GM21381 (cell line): ENCODE measurements around the gene UBE2V1.
"Not testable (repeated sequence)": the region's sequence is repeated elsewhere in the genome, so short reads cannot be mapped to it uniquely, and the experiment has no call there.

Experiments used
- ATAC-seq: cut with Tn5 transposase; IDR thresholded peaks from one replicate; pipeline ENCODE4 v1.9.1; 2021; ENCODE audit warnings: mild to moderate bottlenecking, moderate library complexity; ENCODE audit not compliant: unreplicated experiment

Gene UBE2V1

DNA sequence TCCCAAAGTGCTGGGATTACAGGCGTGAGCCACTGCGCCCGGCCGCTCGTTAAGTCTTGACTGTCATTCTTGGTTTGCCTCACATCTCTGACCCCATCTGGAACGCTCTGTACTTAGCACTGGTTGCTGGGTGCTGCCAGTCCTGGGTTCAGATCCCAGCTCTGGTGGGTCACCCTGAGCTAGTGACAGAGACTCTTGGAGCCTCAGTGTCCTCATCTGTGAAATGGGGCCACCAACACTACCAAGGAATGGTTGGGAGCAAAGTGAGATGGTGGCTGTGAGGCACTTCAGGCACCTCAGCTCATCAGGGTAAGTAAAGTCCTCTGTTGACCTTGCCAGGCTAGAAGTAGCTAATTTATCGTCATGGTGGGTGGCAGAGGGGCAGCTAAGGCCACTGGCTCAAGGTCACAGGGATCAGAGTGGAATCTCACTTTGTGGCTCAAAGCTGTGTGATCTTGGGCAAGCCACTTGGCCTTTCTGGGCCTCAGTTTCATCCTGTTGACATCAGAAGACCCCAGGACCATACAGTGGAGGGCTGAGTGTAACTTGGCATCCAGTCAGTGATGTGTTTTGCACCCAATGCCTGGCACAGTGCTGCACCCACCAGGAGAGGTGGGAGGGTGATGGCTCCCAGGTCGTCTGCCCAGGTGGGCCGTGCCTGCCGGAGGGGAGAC is 46.7 kb downstream of the UBE2V1 start:
- ATAC-seq: no peak

DNA sequence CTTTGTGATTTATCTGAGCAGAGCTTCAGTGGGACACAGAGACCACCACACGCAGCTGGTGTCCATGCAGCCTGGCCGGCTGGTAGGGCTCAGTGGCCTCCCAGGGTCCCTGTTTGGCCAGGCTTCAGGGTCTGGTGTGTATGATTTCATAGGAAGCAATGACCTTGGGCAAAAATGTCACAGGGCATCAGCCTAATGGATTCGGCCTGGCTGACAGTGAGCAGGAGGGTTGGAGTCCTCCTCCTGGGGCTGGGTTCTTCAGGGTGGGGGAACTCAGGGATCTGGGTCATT is 47.7 kb downstream of the UBE2V1 start:
- no peak for ATAC-seq

DNA sequence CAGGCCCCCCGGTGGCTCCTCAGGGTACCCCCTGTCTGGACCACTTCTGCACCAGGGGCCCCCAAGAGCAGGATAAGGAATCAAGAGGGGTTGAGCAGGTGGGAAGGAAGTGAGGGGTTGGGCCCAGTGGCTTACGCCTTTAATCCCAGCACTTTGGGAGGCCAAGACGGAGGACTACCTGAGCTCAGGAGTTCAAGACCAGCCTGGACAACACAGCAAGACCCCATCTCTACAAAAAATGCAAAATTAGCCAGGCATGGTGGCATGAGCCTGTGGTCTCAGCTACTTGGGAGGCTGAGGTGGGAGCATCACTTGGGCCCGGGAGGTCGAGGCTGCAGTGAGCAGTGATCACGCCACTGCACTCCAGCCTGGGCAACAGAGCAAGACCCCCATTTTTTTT is 49.2 kb downstream of the UBE2V1 start:
- not testable (repeated sequence) for ATAC-seq

DNA sequence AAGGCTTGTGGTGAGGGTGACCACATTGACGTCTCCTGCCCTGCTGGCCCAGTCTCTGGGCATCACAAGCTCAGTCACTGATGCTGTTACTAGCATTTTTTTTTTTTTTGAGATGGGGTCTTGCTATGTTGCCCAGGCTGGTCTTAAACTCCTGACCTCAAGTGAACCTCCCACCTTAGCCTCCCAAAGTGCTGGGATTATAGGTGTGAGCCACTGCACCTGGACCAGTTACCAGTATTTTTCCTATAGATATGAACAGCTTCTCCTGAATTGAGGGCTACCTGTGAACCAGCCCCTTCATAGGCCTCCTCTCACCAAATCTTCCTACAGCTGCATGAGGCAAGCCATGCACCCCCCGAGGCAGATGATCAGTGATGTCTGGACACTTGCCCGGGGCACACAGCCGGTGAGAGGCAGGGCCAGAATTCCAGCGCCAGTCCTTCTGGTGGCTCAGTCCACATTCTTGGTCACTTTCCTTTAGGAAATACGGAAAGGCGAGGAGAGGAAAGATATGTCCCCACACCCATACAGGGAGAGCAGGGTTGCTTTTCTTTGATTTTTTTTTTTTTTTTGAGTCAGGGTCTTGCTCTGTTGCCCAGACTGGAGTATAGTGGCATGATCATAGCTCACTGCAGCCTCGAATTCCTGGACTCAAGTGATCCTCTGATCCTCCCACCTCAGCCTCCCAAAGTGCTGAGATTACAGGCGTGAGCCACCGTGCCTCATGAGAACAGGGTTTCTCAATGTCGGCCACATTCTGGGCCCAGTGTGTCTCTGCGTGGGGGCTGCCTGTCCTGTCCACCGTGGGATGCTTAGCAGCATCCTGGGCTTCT is 50.7 kb downstream of the UBE2V1 start:
- ATAC-seq: no peak

DNA sequence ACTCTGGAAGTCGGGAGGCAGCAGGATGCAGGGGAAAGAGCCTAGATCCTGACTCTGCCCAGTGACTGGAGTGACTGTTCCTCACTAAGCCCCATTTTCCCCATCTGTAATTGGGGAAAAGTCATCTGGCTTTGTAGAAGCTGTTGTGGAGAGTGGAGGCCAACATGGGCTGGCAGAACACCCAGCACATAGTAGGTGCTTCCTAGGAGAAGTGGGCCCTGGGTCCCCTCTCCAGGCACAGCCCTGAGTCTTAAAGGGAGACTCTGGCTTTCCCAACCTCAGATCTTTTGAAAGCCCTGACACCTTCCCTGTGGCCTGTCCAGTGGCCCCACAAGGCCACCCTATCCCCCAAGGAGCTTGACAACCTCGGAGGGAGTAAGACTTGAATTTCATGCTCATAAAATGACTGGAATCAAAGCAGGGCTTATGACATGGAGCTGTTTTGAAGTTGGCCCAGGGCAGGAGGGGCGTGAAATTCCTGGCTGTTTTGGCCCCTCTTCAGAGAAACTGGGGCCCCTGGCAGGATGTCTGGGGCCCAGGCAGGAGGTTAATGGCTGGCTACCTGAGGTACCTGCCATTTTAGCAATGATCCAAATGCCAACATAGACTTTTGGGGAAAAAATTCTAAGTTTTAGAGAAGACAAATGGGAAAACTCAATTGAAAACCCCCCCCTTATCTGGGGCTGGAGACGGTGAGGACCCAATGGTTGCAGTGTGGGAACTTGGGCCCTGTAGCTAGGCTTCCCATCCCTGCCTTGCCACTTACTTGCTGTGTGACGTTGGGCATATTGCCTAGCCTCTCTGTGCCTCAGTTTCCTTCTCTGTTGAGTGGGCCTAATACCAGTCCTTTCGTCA is 51.6 kb downstream of the UBE2V1 start:
- ATAC-seq: no peak

DNA sequence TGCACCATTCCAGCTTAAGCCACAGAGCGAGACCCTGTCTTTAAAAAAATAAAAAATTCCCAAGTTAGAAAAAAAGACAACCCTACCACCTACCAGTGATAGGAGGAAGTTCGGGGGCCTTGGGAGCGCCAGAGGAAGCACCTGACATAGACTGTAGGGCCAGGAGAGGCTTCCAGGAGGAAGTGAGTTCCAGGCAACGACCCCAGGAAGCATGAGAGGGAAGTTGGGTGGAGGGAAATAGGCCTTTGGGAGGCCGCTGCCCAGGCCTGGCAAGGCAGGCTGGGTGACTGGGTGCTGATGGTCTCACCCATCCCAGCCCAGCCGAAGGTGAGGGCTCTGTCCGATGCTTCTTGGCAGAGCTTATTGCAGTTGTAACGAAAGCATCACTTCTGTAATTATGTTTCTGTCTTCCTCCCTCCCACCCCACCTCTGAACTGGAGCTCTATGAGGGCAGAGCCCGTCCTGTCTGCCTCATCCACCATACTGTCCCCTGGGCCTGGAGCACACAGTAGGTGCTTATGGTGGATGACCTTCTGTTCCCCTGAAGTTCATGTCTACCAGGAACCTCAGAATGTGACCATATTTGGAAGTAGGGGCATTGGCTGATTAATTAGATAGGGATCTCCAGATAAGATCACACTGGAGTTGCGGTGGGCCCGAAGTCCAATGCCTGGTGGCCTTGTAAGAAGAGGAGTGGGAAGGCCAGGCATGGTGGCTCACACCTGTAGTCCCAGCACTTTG is 54.1 kb downstream of the UBE2V1 start:
- ATAC-seq: no peak

DNA sequence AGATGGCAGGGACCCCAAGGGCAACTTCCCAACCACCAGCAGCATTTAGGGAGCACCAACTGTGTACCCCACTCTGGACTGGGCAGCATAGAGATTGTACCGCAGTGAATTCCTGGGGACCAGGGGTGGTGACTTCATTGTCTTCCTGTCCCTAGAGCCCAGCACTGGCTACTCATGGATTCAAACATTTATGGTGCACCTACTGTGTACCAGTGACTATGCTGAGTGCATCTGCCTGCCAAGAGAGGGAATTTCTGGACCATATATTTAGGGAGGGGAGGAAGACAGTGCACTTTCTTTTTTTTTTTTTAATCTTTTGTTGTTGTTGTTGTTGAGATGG is 55.3 kb downstream of the UBE2V1 start:
- no peak for ATAC-seq

DNA sequence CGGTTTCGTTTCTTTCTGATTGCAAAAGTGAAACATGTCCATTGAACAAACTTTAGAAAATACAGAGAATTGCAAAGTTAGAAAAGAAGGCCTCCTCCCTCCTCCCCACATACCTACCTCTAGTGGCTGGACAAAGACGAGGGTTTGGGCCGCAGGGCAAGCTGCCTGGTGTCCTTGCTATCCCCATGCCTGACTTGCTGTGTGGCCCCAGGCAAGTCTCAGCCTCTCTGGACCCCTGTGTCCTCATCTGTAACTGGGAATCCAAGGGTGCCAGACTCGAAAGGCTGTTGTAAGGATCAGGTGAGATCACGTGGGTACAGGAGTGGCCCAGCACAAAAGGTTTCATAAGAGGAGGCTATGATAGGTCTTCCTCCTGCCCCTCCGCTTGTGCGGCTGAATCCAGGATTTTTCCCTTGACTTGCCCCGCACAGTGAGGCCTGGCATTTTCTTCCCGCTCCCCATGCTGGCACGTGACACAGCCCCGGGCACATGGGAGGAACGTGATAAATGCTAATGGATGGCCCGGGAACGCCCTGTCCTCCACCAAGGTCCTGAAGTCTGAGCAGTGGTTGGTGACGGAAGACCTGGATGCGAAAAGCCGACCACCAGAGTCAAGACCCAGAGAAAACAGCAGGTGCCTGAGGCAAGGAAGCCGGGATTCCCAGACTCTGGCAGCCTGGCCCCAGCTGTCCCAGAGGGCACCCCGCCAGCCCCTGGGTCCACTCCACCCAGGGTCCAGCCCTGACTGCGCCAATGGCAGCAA is 55.8 kb downstream of the UBE2V1 start:
- ATAC-seq: no peak

DNA sequence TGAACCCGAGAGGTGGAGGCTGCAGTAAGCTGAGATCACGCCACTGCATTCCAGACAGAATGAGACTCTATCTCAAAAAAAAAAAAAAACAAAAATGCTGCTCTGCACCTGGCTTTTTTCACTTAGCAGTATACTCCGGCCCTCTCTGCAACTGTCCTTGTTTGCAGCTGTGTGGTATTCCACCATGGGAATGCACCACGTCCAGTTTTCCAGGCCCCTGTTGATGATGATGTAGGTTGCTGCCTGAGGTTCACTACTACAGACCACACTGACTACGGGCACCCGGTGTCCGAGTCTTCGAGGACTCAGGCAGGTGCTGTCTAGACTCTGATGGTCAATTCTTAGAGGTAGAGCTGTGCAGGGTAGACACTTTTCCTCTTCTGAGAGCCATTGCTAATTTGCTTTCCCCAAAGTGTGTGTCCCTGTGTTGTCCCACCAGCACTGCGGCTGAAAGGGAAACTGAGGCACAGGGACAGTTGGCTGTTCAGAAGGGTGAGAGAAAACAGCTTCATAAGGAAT is 56.5 kb downstream of the UBE2V1 start:
- no peak for ATAC-seq

DNA sequence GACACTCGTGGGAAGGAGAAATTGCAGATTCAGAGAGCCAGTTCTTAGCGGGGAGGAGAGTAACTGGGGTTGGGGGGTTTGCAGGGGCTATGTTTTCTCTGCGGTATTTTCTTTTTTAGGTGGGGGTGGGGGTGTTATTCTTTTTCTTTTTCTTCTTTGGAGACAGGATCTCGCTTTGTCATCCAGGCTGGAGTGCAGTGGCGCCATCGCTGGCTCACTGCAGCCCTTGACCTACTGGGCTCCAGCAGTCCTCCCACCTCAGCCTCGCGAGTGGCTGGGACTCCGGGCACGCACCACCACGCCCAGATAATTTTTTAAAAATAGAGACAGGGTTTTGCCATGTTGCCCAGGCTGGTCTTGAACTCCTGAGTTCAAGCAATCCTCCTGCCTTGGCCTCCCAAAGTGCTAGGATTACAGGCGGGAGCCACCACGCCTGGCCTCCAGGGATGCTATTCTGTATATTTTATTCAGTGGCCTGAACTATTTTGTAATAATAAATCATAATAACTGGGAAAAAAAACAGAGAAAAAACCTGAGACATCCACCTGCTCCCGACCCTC is 57.3 kb downstream of the UBE2V1 start:
- no peak for ATAC-seq

DNA sequence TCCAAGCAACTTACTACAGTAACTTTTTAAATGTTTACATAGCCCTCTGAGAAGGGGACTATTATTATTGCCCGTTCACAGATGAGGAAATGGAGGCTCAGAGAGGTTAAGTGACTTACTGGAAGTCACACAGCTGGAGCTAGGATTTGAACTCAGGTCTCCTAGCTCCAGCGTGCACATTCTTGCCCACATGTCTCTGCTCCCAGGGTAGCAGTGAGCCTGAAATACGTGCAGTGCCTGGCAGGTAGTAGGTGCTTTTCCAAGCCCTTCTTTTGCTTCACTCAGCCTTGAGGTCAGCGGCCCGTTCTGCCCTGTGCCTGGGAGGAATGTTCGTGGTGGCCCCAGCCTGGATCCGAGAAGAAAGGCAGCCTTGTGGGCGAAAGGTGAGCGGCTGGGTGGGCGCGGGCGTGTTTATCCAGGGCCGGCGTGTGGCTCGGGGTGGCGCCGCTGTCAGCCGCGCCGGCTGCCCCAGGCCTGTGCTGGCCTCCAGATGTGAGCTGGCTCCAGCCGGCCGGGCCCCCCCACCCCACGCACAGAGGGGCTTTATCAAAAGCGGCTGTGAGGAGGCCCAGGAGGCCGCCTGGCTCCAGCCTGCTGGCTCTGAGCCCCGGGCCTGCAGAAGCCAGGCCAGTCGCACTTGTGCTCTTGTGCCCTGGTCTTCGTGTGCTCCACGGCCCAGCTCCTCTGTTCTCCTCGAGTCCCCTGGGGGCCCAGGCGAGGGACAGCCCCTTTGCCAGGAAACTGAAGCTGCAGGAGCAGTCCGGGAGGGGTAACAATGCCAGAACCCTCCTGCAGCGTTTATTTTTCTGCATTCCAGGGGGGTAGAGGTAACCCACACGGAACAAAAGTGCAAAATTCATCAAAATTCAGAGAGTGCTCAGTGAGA is 58.1 kb downstream of the UBE2V1 start:
- no peak for ATAC-seq

DNA sequence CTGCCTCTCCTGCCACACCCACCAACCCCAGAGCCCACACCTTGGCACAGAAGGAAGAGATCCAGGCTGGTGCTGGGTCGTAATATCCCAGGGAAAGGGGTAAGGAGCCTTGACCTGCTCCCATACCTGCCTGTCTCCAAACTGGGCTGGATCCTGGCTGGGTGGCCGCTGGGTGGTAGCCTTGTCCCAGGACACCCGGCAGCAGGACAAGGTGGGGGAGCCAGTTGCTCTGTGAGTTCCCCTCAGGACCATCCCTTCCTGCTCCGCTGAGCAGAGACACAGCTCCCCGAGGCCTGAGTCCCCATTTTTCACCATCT is 58.8 kb downstream of the UBE2V1 start:
- ATAC-seq: no peak

DNA sequence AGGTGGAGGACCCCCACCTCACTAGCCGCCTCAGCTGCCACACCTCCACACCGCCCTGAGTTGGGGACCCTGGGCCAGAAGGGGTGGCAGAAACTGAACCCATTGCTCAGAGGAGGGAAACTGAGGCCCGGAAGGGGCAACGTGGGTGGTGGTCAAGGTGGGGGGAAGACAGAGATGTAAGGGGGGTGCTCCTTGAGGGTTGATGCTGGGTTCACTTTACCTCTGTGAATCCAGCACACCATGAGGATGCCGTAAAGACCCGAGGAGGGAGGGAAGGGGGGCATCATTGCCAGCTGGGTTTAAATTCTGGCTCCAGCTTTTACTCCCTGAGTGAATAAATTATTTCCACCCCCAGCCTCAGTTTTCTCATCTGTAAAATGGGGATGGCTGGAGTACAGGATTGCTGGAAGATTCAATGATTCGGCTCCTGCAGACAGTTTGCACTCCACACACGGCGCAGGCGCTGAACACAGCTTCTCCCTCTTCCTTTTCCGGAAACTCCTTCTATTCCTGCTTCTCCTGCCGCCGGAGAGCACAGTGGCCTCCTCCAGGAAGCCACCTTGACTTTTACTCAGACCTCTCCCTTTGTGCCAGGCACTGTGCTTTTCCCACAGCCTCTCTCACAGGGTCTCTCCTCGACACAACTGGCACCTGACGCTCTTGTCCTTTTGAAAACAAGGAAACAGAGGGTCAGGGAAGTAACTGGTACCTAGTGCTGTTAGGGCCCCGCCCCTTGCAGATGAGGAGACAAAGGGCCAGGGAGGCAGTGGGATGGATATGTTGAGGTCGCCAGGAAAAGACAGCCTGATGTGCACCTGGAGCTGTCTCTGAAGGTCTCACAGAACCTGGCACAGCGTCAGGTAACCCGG is 59.4 kb downstream of the UBE2V1 start:
- ATAC-seq: no peak

DNA sequence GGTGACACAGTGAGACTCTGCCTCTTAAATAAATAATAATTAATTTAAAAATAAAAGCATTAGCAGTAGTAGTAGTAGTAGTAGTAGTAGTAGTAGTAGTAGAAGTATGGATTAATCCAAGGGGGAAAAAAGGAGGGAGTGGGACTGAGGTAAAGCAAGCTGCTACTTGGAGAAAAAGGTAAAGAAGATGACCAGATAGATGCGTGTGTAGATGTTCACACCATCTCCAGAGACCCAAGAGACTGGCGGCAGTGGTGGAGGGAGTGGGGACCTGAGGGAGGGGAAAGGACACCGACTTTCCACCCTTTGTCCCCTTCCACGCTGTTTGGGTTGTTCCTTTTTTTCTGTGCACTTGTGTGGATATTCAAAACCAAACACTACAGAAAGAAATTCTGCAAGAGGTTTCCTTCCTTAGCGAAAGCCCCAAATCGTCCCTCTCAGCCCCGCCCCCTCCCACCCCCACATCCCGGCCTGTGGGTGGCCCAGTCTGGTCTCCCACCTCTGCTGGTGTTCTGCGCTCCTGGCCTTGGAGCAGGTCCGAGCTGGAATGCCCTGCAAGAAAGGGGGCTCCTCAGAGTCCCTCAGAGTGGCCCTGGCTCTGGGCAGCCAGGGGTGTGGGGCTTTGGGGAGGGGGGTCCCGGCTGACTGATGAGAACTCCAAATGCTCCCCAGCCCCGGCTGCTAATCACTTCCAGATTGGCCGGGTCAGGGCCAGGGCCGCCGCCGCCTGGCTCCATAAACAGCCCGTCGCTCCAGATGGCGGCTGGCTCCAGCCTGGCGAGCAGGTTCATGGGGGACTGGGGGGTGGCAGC is 60.2 kb downstream of the UBE2V1 start:
- no peak for ATAC-seq

DNA sequence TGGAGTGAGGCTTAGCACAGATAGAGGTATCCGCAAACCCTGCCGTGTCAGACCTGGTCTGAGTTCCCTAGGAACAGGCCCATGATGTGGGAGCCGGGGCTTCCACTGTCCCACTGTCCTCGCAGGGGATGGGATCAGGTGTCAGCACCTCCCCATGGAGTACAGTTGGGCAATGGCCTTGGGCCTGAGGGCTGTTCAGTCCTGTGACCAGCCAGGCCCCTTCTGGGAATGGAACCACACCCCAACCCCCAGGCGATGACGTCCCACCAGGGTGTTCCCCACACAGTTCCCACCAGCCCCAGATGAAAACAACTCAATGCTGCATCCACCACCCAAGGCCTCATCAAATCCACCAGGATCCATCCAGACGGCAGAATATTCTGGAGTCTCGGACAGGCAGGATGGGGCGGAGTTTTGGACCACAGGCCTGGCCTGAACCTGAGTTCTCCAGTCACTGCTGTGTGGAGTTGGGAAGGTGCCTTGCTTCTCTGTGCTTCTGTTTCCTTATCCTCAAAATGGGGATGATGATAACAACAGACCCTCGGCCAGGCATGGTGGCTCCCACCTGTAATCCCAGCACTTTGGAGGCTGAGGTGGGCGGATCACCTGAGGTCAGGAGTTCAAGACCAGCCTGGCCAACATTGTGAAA is 62.2 kb downstream of the UBE2V1 start:
- ATAC-seq: no peak

DNA sequence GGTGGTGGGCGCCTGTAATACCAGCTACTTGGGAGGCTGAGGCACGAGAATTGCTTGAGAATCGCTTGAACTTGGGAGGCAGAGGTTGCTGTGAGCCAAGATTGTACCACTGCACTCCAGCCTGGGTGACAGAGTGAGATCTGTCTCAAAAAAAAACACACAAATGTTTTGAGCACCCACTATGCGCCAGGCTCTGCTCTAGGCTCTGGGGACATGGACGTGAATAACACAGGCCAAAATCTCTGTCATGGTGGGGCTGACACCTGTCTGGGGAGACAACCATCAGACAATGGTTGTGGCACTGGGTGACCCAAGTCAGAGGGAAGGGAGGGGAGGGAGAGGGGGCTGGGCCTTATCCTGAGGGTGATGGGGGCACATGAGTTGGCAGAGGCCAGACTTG is 62.7 kb downstream of the UBE2V1 start:
- no peak for ATAC-seq
